H9 (cell line): ENCODE data around the gene TOMM40L. TPM values are rescaled to one million over a fixed set of nuclear protein-coding genes. Genes with fewer than 3 reads are reported as not detected.

Experiments used
- DNase-seq: peaks from one replicate; pipeline ENCODE4 v3.0.0-alpha.2; 2017
- H2AFZ ChIP-seq: one replicate; pipeline ENCODE4 v1.6.1; 2013; ENCODE audit warnings: mild to moderate bottlenecking, low read length, control low read depth, moderate library complexity
- H2AK5ac ChIP-seq: 2 replicates; pipeline ENCODE4 v1.6.1; 2013; ENCODE audit warnings: low read length, control low read depth, mixed read lengths; ENCODE audit not compliant: insufficient read length
- H2BK120ac ChIP-seq: one replicate; pipeline ENCODE4 v1.6.1; 2013; ENCODE audit warnings: low read depth, mild to moderate bottlenecking, low read length, control low read depth, inconsistent platforms; ENCODE audit not compliant: poor library complexity, severe bottlenecking
- H2BK12ac ChIP-seq: 2 replicates; pipeline ENCODE4 v1.6.1; 2013; ENCODE audit warnings: low read length, control low read depth, mixed read lengths, low read depth; ENCODE audit not compliant: insufficient read length
- H2BK15ac ChIP-seq: 2 replicates; pipeline ENCODE4 v1.6.1; 2013; ENCODE audit warnings: low read depth, low read length, control low read depth
- H2BK20ac ChIP-seq: one replicate; pipeline ENCODE4 v1.6.1; 2013; ENCODE audit warnings: low read depth, mild to moderate bottlenecking, low read length, control low read depth, inconsistent platforms; ENCODE audit not compliant: poor library complexity, severe bottlenecking
- H2BK5ac ChIP-seq: 2 replicates; pipeline ENCODE4 v1.6.1; 2013; ENCODE audit warnings: low read length, control low read depth, mixed read lengths; ENCODE audit not compliant: insufficient read length
- H3K14ac ChIP-seq: 2 replicates; pipeline ENCODE4 v1.6.1; 2013; ENCODE audit warnings: low read length, control low read depth; ENCODE audit not compliant: insufficient read depth
- H3K18ac ChIP-seq: 2 replicates; pipeline ENCODE4 v1.6.1; 2013; ENCODE audit warnings: low read depth, mild to moderate bottlenecking, mixed read lengths, low read length, control low read depth; ENCODE audit not compliant: insufficient read length
- H3K23ac ChIP-seq: 2 replicates; pipeline ENCODE4 v1.6.1; 2013; ENCODE audit warnings: low read length, control low read depth, mixed read lengths, low read depth; ENCODE audit not compliant: insufficient read length
- H3K23me2 ChIP-seq: 2 replicates; pipeline ENCODE4 v1.6.1; 2013; ENCODE audit warnings: low read depth, mild to moderate bottlenecking, mixed read lengths, low read length, control low read depth; ENCODE audit not compliant: insufficient read length, poor library complexity, severe bottlenecking
- H3K27ac ChIP-seq: 2 replicates; pipeline ENCODE4 v1.5.1; 2013; ENCODE audit warnings: low read length, control low read depth, mixed read lengths, low read depth; ENCODE audit not compliant: insufficient read length
- H3K27me3 ChIP-seq: 2 replicates; pipeline ENCODE4 v1.6.1; 2013; ENCODE audit warnings: low read length, control low read depth, inconsistent platforms; ENCODE audit not compliant: insufficient read depth
- H3K4ac ChIP-seq: 2 replicates; pipeline ENCODE4 v1.6.1; 2013; ENCODE audit warnings: low read depth, mild to moderate bottlenecking, control low read depth, inconsistent platforms, low read length, moderate library complexity
- H3K4me1 ChIP-seq: 2 replicates; pipeline ENCODE4 v1.6.1; 2013; ENCODE audit warnings: low read length, control low read depth, inconsistent platforms; ENCODE audit not compliant: insufficient read depth
- H3K4me2 ChIP-seq: 2 replicates; pipeline ENCODE4 v1.6.1; 2013; ENCODE audit warnings: low read length, control low read depth, mixed read lengths; ENCODE audit not compliant: insufficient read length, insufficient read depth
- H3K56ac ChIP-seq: 2 replicates; pipeline ENCODE4 v1.6.1; 2013; ENCODE audit warnings: low read depth, mild to moderate bottlenecking, mixed read lengths, low read length, control low read depth; ENCODE audit not compliant: insufficient read length
- H3K79me1 ChIP-seq: 2 replicates; pipeline ENCODE4 v1.6.1; 2013; ENCODE audit warnings: low read depth, mild to moderate bottlenecking, moderate library complexity, low read length, control low read depth, inconsistent platforms; ENCODE audit not compliant: insufficient read depth, poor library complexity, severe bottlenecking
- H3K79me2 ChIP-seq: 2 replicates; pipeline ENCODE4 v1.6.1; 2013; ENCODE audit warnings: low read length, control low read depth, inconsistent platforms; ENCODE audit not compliant: insufficient read depth
- H3K9ac ChIP-seq: 2 replicates; pipeline ENCODE4 v1.6.1; 2013; ENCODE audit warnings: low read length, control low read depth, mixed read lengths; ENCODE audit not compliant: insufficient read length; ENCODE audit errors: extremely low read depth
- H3K9me3 ChIP-seq: one replicate; pipeline ENCODE4 v1.6.1; 2013; ENCODE audit warnings: low read depth, low read length, inconsistent platforms; ENCODE audit not compliant: control insufficient read depth
- H3T11ph ChIP-seq: one replicate; pipeline ENCODE4 v1.6.1; 2013; ENCODE audit warnings: mild to moderate bottlenecking, low read length, control low read depth, inconsistent platforms
- H4K20me1 ChIP-seq: one replicate; pipeline ENCODE4 v1.6.1; 2013; ENCODE audit not compliant: control insufficient read depth, insufficient read length, insufficient read depth
- H4K5ac ChIP-seq: 2 replicates; pipeline ENCODE4 v1.6.1; 2013; ENCODE audit warnings: low read depth, mild to moderate bottlenecking, mixed read lengths, low read length, control low read depth; ENCODE audit not compliant: insufficient read length
- H4K8ac ChIP-seq: replicated peaks from 2 replicates; pipeline ENCODE4 v1.6.1; 2013; ENCODE audit warnings: low read length, control low read depth, mixed read lengths, low read depth; ENCODE audit not compliant: insufficient read length
- H4K91ac ChIP-seq: 2 replicates; pipeline ENCODE4 v1.6.1; 2013; ENCODE audit warnings: low read depth, mild to moderate bottlenecking, moderate library complexity, mixed read lengths, low read length, control low read depth; ENCODE audit not compliant: insufficient read length
- H3K27ac Mint-ChIP-seq, 3 experiments: 2 replicates in 2 of 3; 3 replicates in 1 of 3; pipeline ENCODE4 v1.8.0; 2020 to 2021; ENCODE audit warnings: mixed read lengths in 3 of 3, mild to moderate bottlenecking in 1 of 3, moderate library complexity in 1 of 3
- H3K27me3 Mint-ChIP-seq: 2 replicates; pipeline ENCODE4 v1.8.0; 2021; ENCODE audit warnings: low read depth, mild to moderate bottlenecking, moderate library complexity, mixed read lengths
- H3K36me3 Mint-ChIP-seq, 3 experiments: 2 replicates in 2 of 3; 3 replicates in 1 of 3; pipeline ENCODE4 v1.8.0; 2020 to 2021; ENCODE audit warnings: low read depth in 3 of 3, mixed read lengths in 3 of 3; ENCODE audit not compliant: insufficient read depth in 1 of 3
- H3K4me1 Mint-ChIP-seq, 2 experiments: 2 replicates each; pipeline ENCODE4 v1.8.0; 2020; ENCODE audit warnings: mixed read lengths in 2 of 2
- H3K4me3 Mint-ChIP-seq, 2 experiments: 2 replicates in 1 of 2; 3 replicates in 1 of 2; pipeline ENCODE4 v1.8.0; 2020 to 2021; ENCODE audit warnings: mild to moderate bottlenecking in 2 of 2, mixed read lengths in 2 of 2, moderate library complexity in 1 of 2
- H3K9me3 Mint-ChIP-seq, 2 experiments: 2 replicates in 1 of 2; 3 replicates in 1 of 2; pipeline ENCODE4 v1.8.0; 2020; ENCODE audit warnings: mild to moderate bottlenecking in 2 of 2, mixed read lengths in 2 of 2, moderate library complexity in 1 of 2
- CTCF ChIP-seq: fragments of 200-600 bp; sonication (generic); conservative IDR thresholded peaks from 3 replicates; pipeline ENCODE4 v1.8.0; 2021; ENCODE audit warnings: antibody characterized with exemption, mild to moderate bottlenecking
- WGBS: extraction: QIAGEN DNeasy Blood & Tissue Kit; methylation state at CpG from one replicate; pipeline ENCODE4 v1.1.7; 2013; ENCODE audit warnings: missing lambda C conversion rate, low lambda C conversion rate, mixed read lengths; ENCODE audit not compliant: insufficient read length; ENCODE audit errors: extremely low coverage; 5-methylcytosine and 5-hydroxymethylcytosine counted together
- total RNA-seq: library from RNA; stranded (reverse); gene quantifications from 2 replicates; pipeline ENCODE4 v1.2.1, GENCODE V29; 2021

The TOMM40L gene
- total RNA-seq, 1 experiment from 2014 or later, result 13.5 TPM

- Histone ChIP-seq H3K23ac (no peak overlapping the region), H3K9ac (no peak overlapping the region), H3K27ac (no peak overlapping the region), H2BK12ac (no peak overlapping the region), H2BK120ac (no peak overlapping the region), H2AK5ac (no peak overlapping the region), H4K20me1 (no peaks in the 10 kb centered on the region), H2BK5ac (no peak overlapping the region), H4K91ac (no peak overlapping the region), H3K23me2 (no peaks in the 10 kb centered on the region), H4K5ac (no peak overlapping the region), H3K4ac (no peak overlapping the region), H2BK15ac (no peak overlapping the region), H3K79me1 (no peaks in the 10 kb centered on the region), H3K9me3 (no peaks in the 10 kb centered on the region), H3K18ac (no peak overlapping the region), H4K8ac (no peak overlapping the region), H2BK20ac (no peak overlapping the region), H3K14ac (no peak overlapping the region), H3K56ac (no peak overlapping the region), H3K4me2 (no peak overlapping the region), H3K27me3 (peaks cover 4% of the 10 kb centered on the region), H3K4me1 (no peaks in the 10 kb centered on the region), H3T11ph (no peak overlapping the region), H2AFZ (no peak overlapping the region), H3K79me2 (no peaks in the 10 kb centered on the region)
- Mint-ChIP-seq H3K4me3 (no peak overlapping the region), H3K27me3 (0 out of 2 replicates have a peak, but pooled peaks cover 1% of the 10 kb centered on the region), H3K36me3 (no peaks in the 10 kb centered on the region), H3K9me3 (no peaks in the 10 kb centered on the region), H3K27ac (no peak overlapping the region), H3K4me1 (no peaks in the 10 kb centered on the region)
- DNase-seq, result no peak
- no CpG with 5 or more reads among the region's 3 CpGs for WGBS
- no peak for TF ChIP-seq CTCF
Observed at GRCh38 chr1:161241682-161242081, 15.8 kb downstream of the TOMM40L start.
